Tibial nerve (tissue), 4 donors: Measurements from ENCODE around the gene SMG6.

Experiments used
- CTCF ChIP-seq, 5 experiments: fragments of 200-600 bp in 3 of 5; fragments of 450-650 bp in 2 of 5; sonication (generic) in 3 of 5; IDR thresholded peaks; one replicate each; pipeline ENCODE4 v1.5.1; 2016 to 2019; ENCODE audit warnings: antibody characterized with exemption in 5 of 5, mild to moderate bottlenecking in 3 of 5, moderate library complexity in 2 of 5
- EP300 ChIP-seq, 2 donors: sonication (generic); formaldehyde crosslinking; IDR thresholded peaks; one replicate each; pipeline ENCODE4 v1.6.1; 2017; ENCODE audit warnings: antibody characterized with exemption in 2 of 2, mild to moderate bottlenecking in 1 of 2

GRCh38 chr17:2150806-2151205 is 152.8 kb downstream of the SMG6 start:
- TF ChIP-seq CTCF (IDR thresholded peaks at IDR 0.05): no peak
- TF ChIP-seq EP300 (IDR thresholded peaks at IDR 0.05): no peak
